ENCODE measurements around the gene STXBP3. TPM values are rescaled to one million over a fixed set of nuclear protein-coding genes. Genes with fewer than 3 reads are reported as not detected.

The STXBP3 gene
- total and polyA plus RNA-seq, 2 donors (not counting 1 experiment from before 2014, with no cell fraction given) = 13.3 to 78.1 TPM

DNA sequence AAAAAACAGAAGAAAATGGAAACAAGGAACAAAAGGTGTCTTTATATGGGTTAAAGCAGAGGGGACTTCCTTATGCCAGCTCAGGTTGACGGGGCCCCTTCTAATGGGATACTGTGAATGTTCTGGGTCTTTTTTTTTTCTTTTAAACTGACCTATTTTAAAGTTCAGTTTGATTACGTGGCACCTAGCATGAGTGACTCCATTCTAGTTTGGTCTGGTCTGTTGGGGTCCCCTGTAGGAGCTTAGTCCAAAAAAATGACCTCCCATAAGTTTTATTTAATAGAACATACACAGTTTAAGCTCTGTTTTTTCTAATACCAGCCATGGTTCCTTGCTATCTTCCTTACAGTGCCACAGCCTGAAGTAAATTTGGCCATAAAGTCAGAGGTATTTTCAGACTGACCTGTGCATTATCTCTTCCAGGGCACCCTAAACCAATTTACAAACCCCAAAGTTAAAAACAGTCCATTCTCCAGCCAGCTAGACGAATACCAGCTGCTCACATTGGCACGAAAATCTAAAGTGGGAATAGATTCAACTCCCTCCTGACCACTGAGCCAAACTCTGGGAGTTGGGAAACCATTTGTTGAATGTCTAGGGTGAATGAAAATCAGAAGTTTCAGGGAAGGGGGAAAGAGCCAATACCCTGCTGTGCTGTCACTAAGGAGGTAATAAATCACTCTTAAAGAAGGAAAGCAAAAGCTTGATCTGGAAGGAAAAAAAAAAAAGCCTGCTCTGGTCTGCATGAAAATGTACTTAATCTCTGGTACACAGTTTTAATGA is 68.1 kb downstream of the STXBP3 start:
- no peaks in the 10 kb centered on the region for H3K4me1 Mint-ChIP-seq
- no peak overlapping the region for H2AFZ ChIP-seq (ENCODE audit: insufficient read depth, low read depth, low read length, poor library complexity, severe bottlenecking)
- no peaks in the 10 kb centered on the region for H3K79me2 ChIP-seq (ENCODE audit: control insufficient read depth, insufficient read depth, low read length)
- H3K9me3 Mint-ChIP-seq (ENCODE audit: insufficient read depth) = no peaks in the 10 kb centered on the region
- WGBS (ENCODE audit: insufficient coverage) = no CpG with 5 or more reads among the region's 4 CpGs
- no peak overlapping the region for H3K27ac Mint-ChIP-seq
- ChIA-PET POLR2A (no interaction called here), CTCF (no interaction called here)
- peaks cover 0 to 1% of the 10 kb centered on the region in 2 experiments for H3K36me3 ChIP-seq (replicated peaks in 1 of 2; ENCODE audit: control extremely low read depth in 1 of 2, control insufficient read depth in 1 of 2, extremely low read depth in 1 of 2, insufficient read depth in 2 of 2, low read length in 1 of 2)
- no peak overlapping the region for H3K9ac ChIP-seq (ENCODE audit: low read length)
- H3K4me3 ChIP-seq (ENCODE audit: control extremely low read depth in 1 of 5, extremely low read depth in 1 of 5, insufficient read depth in 1 of 5, low read depth in 2 of 5, low read length in 4 of 5) = no peak overlapping the region
- DNase-seq (no peak), ATAC-seq (ENCODE audit: low read depth) (no peak)
- H3K9me3 ChIP-seq (ENCODE audit: control extremely low read depth in 1 of 3, control insufficient read depth in 2 of 3, insufficient read depth in 1 of 3, low read length in 2 of 3) = no peaks in the 10 kb centered on the region
- no peak overlapping the region for H3K4me3 Mint-ChIP-seq
- no peaks in the 10 kb centered on the region for H3K27me3 ChIP-seq (replicated peaks in 1 of 4; ENCODE audit: control extremely low read depth in 1 of 4, control insufficient read depth in 3 of 4, insufficient read depth in 4 of 4, low read length in 3 of 4)
- no peak overlapping the region for H3K27ac ChIP-seq (ENCODE audit: low read length in 2 of 2)
- no peaks in the 10 kb centered on the region for H3K27me3 Mint-ChIP-seq
- no peaks in the 10 kb centered on the region for H4K20me1 ChIP-seq (ENCODE audit: control insufficient read depth, insufficient read depth, low read length, poor library complexity, severe bottlenecking)
- TF ChIP-seq EZH2 (IDR thresholded peaks at IDR 0.05; ENCODE audit: borderline replicate concordance, insufficient read depth, low read depth, low read length, poor library complexity, severe bottlenecking) = no peak
- TF ChIP-seq, protein P1, sequence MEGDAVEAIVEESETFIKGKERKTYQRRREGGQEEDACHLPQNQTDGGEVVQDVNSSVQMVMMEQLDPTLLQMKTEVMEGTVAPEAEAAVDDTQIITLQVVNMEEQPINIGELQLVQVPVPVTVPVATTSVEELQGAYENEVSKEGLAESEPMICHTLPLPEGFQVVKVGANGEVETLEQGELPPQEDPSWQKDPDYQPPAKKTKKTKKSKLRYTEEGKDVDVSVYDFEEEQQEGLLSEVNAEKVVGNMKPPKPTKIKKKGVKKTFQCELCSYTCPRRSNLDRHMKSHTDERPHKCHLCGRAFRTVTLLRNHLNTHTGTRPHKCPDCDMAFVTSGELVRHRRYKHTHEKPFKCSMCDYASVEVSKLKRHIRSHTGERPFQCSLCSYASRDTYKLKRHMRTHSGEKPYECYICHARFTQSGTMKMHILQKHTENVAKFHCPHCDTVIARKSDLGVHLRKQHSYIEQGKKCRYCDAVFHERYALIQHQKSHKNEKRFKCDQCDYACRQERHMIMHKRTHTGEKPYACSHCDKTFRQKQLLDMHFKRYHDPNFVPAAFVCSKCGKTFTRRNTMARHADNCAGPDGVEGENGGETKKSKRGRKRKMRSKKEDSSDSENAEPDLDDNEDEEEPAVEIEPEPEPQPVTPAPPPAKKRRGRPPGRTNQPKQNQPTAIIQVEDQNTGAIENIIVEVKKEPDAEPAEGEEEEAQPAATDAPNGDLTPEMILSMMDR (IDR thresholded peaks at IDR 0.05) = no peak
- no peaks in the 10 kb centered on the region for H3K4me1 ChIP-seq (ENCODE audit: control insufficient read depth in 2 of 2, insufficient read depth in 2 of 2, low read length in 2 of 2)
- H3K4me2 ChIP-seq (replicated peaks; ENCODE audit: low read depth, low read length, poor library complexity, severe bottlenecking) = no peak overlapping the region
- intact Hi-C loops (cut with micrococcal nuclease) = no loop called here

DNA sequence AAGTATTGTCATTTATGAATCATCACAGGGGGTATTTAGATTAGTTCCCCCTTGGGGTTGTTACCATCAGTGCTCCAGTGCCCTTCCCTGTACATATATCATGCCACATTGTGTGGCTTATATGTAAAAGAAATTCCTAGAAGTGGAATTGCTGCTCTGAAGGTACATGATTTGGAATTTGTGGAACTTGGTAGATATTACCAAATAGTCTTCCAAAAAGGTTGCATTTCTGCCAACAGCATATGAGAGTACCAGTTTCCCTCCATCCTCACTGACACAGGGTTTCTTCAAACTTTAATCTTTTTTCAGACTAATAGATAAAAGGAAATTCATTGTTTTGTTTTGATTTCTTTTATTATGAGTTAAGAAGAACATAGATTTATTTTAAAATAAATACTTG is 69.1 kb downstream of the STXBP3 start:
- no peak overlapping the region for H3K4me3 Mint-ChIP-seq
- Histone ChIP-seq H3K4me3 (ENCODE audit: control extremely low read depth in 1 of 5, extremely low read depth in 1 of 5, insufficient read depth in 1 of 5, low read depth in 2 of 5, low read length in 4 of 5) (no peak overlapping the region), H2AFZ (ENCODE audit: insufficient read depth, low read depth, low read length, poor library complexity, severe bottlenecking) (no peak overlapping the region), H4K20me1 (ENCODE audit: control insufficient read depth, insufficient read depth, low read length, poor library complexity, severe bottlenecking) (no peaks in the 10 kb centered on the region), H3K4me1 (ENCODE audit: control insufficient read depth in 2 of 2, insufficient read depth in 2 of 2, low read length in 2 of 2) (no peaks in the 10 kb centered on the region), H3K27me3 (replicated peaks in 1 of 4; ENCODE audit: control extremely low read depth in 1 of 4, control insufficient read depth in 3 of 4, insufficient read depth in 4 of 4, low read length in 3 of 4) (no peaks in the 10 kb centered on the region), H3K9me3 (ENCODE audit: control extremely low read depth in 1 of 3, control insufficient read depth in 2 of 3, insufficient read depth in 1 of 3, low read length in 2 of 3) (no peaks in the 10 kb centered on the region), H3K36me3 (replicated peaks in 1 of 2; ENCODE audit: control extremely low read depth in 1 of 2, control insufficient read depth in 1 of 2, extremely low read depth in 1 of 2, insufficient read depth in 2 of 2, low read length in 1 of 2) (peaks cover 0 to 1% of the 10 kb centered on the region in 2 experiments), H3K27ac (ENCODE audit: low read length in 2 of 2) (no peak overlapping the region), H3K4me2 (replicated peaks; ENCODE audit: low read depth, low read length, poor library complexity, severe bottlenecking) (no peak overlapping the region), H3K79me2 (ENCODE audit: control insufficient read depth, insufficient read depth, low read length) (no peaks in the 10 kb centered on the region), H3K9ac (ENCODE audit: low read length) (no peak overlapping the region)
- intact Hi-C loops (cut with micrococcal nuclease) = no loop called here
- no peaks in the 10 kb centered on the region for H3K9me3 Mint-ChIP-seq (ENCODE audit: insufficient read depth)
- no peaks in the 10 kb centered on the region for H3K27me3 Mint-ChIP-seq
- ChIA-PET POLR2A (no interaction called here), CTCF (no interaction called here)
- H3K27ac Mint-ChIP-seq = no peak overlapping the region
- DNase-seq = no peak
- ATAC-seq (ENCODE audit: low read depth) = no peak
- no peaks in the 10 kb centered on the region for H3K4me1 Mint-ChIP-seq
- no peak for TF ChIP-seq EZH2 (IDR thresholded peaks at IDR 0.05; ENCODE audit: borderline replicate concordance, insufficient read depth, low read depth, low read length, poor library complexity, severe bottlenecking)
- TF ChIP-seq, protein P1 (IDR thresholded peaks at IDR 0.05) = no peak

Data from B cell (primary cell).